ENCODE results near the gene MFRP. TPM values are rescaled to one million over a fixed set of nuclear protein-coding genes. Genes with fewer than 3 reads are reported as not detected.

The MFRP gene
- total RNA-seq, 4 donors from 2014 or later, result not detected

DNA sequence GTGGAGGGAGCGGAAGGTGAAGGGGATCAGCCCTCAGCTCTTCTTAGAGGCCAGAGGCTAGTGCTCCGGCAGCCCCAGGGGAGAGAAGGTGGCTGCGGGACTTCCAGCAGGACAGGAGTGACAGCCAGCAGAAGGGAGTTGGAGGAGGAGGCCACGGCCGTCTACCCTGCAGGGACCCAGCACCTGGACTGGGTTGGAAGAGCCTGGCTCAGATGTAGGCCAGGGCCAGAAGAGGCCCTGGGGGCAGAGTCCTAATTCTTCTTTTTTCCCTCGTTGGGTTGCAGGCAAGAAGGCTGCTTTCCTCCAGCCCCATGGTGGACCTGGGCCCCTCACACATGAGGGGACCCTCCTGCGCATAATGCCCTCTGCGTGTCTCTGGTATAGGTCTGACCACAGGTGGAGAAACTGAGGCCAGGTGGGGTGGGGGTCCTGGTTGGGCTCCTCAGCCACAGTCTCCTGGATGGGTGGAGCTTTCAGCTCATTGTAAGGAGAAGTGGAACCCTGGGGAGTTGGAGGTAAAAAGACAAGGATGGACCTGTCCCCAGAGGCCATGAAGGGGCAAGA is 27.3 kb downstream of the MFRP start:
- DNase-seq, result no peak
- intact Hi-C loops (cut with DNase I), result no loop called here
- TF ChIP-seq, protein P1, sequence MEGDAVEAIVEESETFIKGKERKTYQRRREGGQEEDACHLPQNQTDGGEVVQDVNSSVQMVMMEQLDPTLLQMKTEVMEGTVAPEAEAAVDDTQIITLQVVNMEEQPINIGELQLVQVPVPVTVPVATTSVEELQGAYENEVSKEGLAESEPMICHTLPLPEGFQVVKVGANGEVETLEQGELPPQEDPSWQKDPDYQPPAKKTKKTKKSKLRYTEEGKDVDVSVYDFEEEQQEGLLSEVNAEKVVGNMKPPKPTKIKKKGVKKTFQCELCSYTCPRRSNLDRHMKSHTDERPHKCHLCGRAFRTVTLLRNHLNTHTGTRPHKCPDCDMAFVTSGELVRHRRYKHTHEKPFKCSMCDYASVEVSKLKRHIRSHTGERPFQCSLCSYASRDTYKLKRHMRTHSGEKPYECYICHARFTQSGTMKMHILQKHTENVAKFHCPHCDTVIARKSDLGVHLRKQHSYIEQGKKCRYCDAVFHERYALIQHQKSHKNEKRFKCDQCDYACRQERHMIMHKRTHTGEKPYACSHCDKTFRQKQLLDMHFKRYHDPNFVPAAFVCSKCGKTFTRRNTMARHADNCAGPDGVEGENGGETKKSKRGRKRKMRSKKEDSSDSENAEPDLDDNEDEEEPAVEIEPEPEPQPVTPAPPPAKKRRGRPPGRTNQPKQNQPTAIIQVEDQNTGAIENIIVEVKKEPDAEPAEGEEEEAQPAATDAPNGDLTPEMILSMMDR (IDR thresholded peaks at IDR 0.05), result no peak
- TF ChIP-seq POLR2A (IDR thresholded peaks at IDR 0.05), result no peak

GRCh38 chr11:119318240-119319135 is 28.0 kb downstream of the MFRP start:
- 32 to 60% methylated on average over 2 to 13 of the region's 22 CpGs for WGBS, 2 donors
- H3K4me3 ChIP-seq, result peak overlapping the region in 1 of 4 donors; percentile 82
- H3K36me3 ChIP-seq, result peaks cover 0 to 4% (median 0%) of the 10 kb centered on the region in 3 donors
- no peaks in the 10 kb centered on the region for H3K9me3 ChIP-seq
- peak overlapping the region; percentile 81 to 94 (median 90) for H3K27ac ChIP-seq
- peaks cover 0 to 47% (median 3%) of the 10 kb centered on the region in 4 donors for H3K27me3 ChIP-seq
- DNase-seq, result no peak
- peaks cover 52 to 87% (median 64%) of the 10 kb centered on the region in 3 donors for H3K4me1 ChIP-seq
- intact Hi-C loops (cut with DNase I), result no loop called here
- TF ChIP-seq, protein P1 (IDR thresholded peaks at IDR 0.05), result no peak
- peak in 2 of 4 donors; percentile 52 to 56 for TF ChIP-seq POLR2A (IDR thresholded peaks at IDR 0.05)

More for the DNA sequence above, 27.3 kb downstream of the MFRP start:
- H3K9me3 ChIP-seq, result no peaks in the 10 kb centered on the region
- H3K4me1 ChIP-seq, result peaks cover 52 to 84% (median 64%) of the 10 kb centered on the region in 3 donors
- WGBS, 2 donors, result 61 to 85% methylated on average over 2 to 4 of the region's 8 CpGs
- peaks cover 0 to 47% (median 3%) of the 10 kb centered on the region in 4 donors for H3K27me3 ChIP-seq
- H3K36me3 ChIP-seq, result peaks cover 0 to 2% (median 0%) of the 10 kb centered on the region in 3 donors
- H3K4me3 ChIP-seq, result peak overlapping the region in 1 of 4 donors; percentile 82
- peak overlapping the region; percentile 81 to 94 (median 90) for H3K27ac ChIP-seq

GRCh38 chr11:119317592-119318239 is 28.8 kb downstream of the MFRP start:
- DNase-seq, result no peak
- peaks cover 52 to 87% (median 64%) of the 10 kb centered on the region in 3 donors for H3K4me1 ChIP-seq
- intact Hi-C loops (cut with DNase I), result no loop called here

DNA sequence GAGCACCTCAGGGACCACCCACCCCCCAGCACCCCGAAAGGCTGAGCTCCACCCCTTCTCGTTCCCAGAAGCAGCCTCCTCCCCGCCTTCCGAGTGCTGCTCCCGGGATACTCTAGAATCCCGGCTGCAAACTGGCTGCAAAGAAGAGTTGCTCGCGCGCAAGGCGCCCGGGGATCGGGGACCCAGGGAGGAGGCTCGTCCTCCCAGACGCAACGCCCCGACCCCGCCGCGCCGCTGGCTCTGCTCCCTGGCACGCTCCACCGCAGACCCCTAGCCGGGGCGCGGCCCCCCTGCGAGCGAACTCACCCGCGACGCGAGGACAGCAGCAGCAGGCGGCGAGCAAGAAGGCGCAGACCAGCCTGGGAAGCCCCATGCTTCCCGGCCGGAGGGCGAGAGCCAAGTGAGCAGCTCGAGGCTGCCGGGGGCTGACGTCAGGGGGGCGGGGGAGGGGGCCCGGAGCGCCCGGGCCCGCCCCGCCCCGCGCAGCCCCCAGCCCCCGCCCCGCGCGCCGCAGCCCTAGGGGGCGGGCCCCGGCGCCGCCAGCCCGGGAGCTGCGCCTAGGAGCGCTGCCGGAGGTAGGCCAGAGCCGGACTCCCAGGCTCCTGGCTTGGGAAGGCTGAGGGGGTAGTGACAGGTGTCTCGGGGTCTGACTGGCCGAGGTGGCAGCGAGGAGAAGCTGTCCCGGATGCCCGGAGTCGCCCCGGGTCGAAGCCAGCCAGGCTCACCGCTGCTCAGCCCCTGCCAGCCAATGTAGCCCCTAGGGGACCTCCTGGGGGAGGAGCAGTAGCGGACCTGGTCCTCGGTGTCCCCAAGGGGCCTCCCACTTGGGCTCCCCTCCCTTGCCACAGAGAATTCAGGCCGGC is 29.5 kb downstream of the MFRP start, which contains the start of gene MCAM:
Gene MCAM (minus strand): TSS at position 402 of the 863 bp plus-strand sequence. CDS start 29 bp downstream, at position 373.
- Histone ChIP-seq H3K9me3 (no peaks in the 10 kb centered on the region), H3K4me1 (peaks cover 52 to 88% (median 62%) of the 10 kb centered on the region in 3 donors), H3K27ac (peak within 1 kb of the TSS; percentile 81 to 94 (median 90)), H3K36me3 (peaks cover 0 to 10% (median 4%) of the 10 kb centered on the region in 3 donors), H3K4me3 (peak within 1 kb of the TSS; percentile 48 to 82 (median 56)), H3K27me3 (peaks cover 0 to 47% (median 3%) of the 10 kb centered on the region in 4 donors)
- TF ChIP-seq, protein P1 (IDR thresholded peaks at IDR 0.05), result no peak
- peak in 2 of 4 donors; percentile 52 to 59 for TF ChIP-seq POLR2A (IDR thresholded peaks at IDR 0.05)
- intact Hi-C loops (cut with DNase I), result no loop called here
- no peak for DNase-seq
- WGBS, 2 donors, result no CpG with 5 or more reads among the region's 74 CpGs

More at GRCh38 chr11:119317592-119318239, 28.8 kb downstream of the MFRP start:
- WGBS, 2 donors, result 11 to 47% methylated on average over 2 to 3 of the region's 14 CpGs
- TF ChIP-seq, protein P1 (IDR thresholded peaks at IDR 0.05), result no peak
- TF ChIP-seq POLR2A (IDR thresholded peaks at IDR 0.05), result peak in 2 of 4 donors; percentile 30 to 32
- Histone ChIP-seq H3K36me3 (peaks cover 0 to 4% (median 3%) of the 10 kb centered on the region in 3 donors), H3K27ac (peak overlapping the region; percentile 81 to 94 (median 90)), H3K27me3 (peaks cover 0 to 47% (median 3%) of the 10 kb centered on the region in 4 donors), H3K9me3 (no peaks in the 10 kb centered on the region), H3K4me3 (peak overlapping the region; percentile 48 to 82 (median 56))

Measured in esophagus squamous epithelium (tissue), 5 donors.